Gastrocnemius medialis (tissue), 4 donors: ENCODE results near the gene SQSTM1.

ENCODE experiments used
- CTCF ChIP-seq, 5 experiments: fragments of 450-650 bp in 3 of 5; fragments of 200-600 bp in 2 of 5; sonication (generic) in 2 of 5; IDR thresholded peaks in 4 of 5; conservative IDR thresholded peaks in 1 of 5; 1 replicate in 4 of 5; 2 replicates in 1 of 5; pipeline ENCODE4 v1.5.1; 2016 to 2019; ENCODE audit warnings: antibody characterized with exemption in 5 of 5, mild to moderate bottlenecking in 3 of 5, moderate library complexity in 3 of 5
- POLR2A ChIP-seq, 2 donors: fragments of 450-650 bp; IDR thresholded peaks; one replicate each; pipeline ENCODE4 v1.6.1; 2017; ENCODE audit warnings: antibody characterized with exemption in 2 of 2, mild to moderate bottlenecking in 2 of 2, moderate library complexity in 2 of 2

DNA sequence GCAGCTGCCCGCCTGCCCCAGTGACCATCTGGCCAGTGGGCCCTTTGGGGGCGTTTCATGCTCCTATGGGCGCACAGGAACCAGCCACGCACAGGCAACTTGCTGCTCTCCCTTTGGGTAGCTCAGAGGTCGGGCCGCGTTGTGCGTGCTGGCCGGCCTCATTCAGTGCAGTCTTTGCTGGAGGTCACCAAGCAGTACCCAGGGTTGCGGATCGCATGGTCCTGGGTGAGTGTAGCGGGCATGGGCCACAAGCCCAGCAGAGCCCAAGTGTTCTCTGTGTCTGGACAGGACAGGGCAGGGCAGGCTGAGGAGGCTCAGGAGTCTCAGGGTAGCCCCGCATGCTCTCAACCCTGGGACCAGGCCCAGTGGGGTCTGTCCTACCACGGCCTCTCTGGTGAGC, 47.8 kb downstream of the SQSTM1 start:
- no peak for TF ChIP-seq CTCF (IDR thresholded peaks at IDR 0.05 in 4 of 5, conservative IDR thresholded peaks at IDR 0.05 in 1 of 5)
- TF ChIP-seq POLR2A (IDR thresholded peaks at IDR 0.05): no peak
